HG03442 (cell line): ENCODE measurements around the gene PARN.
"Not testable (repeated sequence)": the region's sequence is repeated elsewhere in the genome, so short reads cannot be mapped to it uniquely, and the experiment has no call there.

ENCODE experiments used
- ATAC-seq: cut with Tn5 transposase; IDR thresholded peaks from one replicate; pipeline ENCODE4 v1.9.1; 2021; ENCODE audit warnings: mild to moderate bottlenecking, moderate library complexity; ENCODE audit not compliant: unreplicated experiment

The PARN gene

DNA sequence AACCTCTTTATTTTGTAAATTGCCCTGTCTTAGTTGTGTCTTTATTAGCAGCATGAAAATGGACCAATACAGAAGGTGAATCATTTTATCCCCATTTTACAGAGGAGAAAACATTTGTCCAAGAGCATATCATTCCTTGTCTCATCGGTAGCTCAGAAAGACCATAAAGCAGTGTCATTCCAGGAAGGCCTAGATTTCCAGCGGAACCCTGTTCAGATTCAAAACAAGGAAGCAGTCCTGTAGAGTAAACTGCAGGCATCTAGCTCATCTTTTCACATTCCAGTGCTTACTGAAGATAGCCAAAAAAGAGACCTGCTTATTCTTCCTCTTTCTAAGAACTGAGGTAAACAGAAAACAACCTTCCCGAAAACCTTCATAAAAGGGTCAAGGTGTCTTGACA lies 54.0 kb downstream of the PARN start:
- ATAC-seq: no peak

DNA sequence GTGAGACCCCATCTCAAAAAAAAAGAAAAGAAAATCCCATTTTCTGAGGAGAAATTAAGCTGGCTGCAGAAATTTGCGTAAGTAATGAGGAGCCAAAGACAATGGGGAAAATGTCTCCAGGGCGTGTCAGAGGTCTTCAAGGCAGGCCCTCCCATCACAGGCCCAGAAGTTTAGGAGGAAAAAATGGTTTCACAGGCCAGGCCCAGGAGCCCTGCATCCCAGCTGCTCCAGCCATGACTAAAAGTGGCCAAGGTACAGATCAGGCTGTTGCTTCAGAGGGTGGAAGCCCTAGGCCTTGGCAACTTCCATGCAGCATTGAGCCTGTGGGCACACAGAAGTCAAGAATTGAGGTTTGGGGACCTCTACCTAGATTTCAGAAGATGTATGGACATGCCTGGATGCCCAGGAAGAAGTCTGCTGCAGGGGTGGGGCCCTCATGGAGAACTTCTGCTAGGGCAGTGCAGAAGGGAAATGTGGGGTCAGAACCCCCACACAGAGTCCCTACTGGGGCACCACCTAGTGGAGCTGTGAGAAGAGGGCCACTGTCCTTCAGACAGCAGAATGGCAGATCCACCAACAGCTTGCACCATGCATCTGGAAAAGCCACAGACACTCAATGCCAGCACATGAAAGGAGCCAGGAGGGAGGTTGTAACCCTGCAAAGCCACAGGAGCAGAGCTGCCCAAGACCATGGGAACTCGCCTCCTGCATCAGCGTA lies 55.2 kb downstream of the PARN start:
- not testable (repeated sequence) for ATAC-seq

DNA sequence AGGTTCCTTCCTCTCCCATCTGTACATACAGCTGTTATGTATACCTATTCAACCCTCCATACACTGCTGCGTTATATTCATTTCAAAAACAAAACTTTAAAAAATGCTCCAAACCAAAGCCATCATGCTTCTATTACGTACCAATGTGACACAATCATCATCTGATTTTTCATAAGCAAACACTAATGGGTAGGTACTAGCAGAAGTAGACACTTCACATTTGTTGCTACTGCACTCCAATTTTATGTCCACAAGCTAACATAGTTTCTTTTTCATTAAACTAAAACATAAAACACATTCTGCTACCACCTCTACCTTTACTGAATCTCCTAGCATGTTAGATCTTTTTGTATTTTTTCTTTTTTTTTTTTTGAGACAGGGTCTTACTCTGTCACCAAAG lies 57.5 kb downstream of the PARN start:
- ATAC-seq: no peak

DNA sequence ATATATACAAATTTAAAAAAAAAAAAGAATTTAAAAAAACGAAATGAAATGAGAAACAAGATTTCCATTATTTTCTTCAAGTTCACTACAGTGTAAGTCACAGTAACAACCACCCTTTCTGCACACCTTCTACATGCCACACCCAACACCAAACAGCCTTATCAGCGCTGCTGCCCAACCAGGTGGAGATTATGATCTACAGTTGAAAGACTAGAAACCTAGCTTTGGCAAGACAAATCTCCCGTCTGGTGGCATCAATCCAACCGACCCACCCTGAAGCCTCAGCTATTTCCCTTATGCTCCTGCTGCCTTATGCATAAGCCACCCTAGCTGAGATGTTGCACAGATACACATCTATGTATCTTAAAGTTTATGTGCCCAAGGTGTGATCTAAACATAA lies 60.8 kb downstream of the PARN start:
- no peak for ATAC-seq

DNA sequence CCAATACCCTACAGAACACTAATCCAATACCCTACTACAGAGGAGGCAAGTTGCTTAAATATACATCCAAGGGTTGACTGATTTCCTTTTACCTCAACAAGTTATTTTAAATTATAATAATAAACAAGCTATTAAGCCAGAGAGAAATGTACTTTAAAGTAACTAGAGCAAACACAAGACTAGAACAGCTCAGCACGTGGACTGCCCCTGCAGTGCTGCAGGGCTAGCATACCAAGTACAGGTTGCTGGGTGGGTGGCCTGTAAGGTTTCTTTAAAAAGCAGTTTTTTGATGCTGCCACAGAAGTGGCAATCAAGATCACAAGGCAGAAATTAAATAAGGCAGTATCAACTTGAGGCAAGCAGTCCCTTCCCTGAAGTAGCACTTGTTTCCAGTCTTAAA lies 63.5 kb downstream of the PARN start:
- ATAC-seq: no peak

DNA sequence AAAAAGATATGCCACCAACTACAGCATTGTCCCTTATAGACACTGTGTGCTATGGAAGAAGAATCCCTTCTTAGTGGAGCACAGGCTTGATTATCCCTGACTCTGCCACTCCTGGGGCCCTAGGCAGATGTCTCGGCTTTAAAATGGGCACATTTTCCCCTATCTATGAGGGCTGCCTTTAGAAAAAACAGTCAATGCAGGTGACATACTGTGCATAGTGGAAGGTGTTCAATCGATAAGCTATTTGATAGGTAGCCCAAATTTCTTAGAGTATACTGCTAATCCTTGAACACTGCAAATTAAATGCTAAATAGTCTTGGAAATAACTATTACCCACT lies 64.4 kb downstream of the PARN start:
- ATAC-seq: no peak

DNA sequence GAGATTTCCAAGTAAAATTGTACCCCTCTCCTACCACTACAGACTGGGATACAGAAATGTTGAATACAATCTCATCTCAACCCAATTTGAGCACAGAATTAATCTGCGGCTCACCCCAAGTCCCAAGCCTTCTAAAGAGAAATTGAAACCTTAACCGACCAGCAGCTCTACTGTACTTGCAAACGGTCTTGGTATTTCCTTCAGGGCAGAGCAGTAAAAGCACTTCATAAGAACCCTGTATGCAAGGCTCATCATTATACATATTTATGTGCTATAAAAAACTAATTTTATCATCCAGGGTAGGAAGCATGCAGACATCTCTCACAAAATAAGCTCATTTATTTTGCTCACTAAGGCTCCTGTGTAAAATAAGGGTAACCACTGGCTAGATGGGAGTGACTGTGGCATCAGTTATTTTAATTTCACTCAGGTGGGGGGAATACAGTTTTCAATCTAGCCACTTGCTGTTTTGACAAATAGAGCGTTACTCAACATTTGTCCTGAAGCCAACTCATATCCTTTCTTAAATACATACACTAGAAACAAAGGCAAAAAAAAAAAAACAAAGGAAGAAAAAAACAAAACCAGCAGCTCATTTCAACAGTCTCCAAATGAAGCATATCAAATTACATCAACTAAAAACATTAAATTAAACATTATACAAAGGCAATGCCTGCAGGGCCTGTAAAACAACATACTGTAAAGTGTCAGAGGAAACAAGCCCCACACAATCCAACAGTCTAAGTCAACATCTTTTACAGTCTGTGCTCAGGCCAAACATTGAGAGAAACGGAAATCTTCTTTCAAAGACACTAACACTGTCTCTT lies 65.0 kb downstream of the PARN start:
- ATAC-seq: no peak

DNA sequence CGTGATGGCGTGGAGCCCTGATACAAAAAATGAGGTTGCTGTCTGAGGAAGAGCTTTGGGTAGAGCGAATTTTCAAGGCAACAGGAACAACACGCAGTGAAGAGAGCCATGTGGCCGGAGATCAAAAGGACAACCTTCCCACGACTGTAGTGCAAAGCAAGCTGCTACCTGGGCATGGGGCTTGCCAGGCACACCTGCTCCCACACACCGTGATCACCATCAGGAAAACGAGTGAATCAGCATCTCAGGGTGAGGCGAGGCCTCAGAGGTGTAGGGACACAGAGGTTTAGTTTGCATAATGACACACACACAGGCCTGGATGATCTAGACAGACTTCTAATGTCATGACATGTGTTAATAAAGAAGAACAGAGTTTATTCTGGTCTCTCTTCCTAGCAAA lies 65.7 kb downstream of the PARN start:
- ATAC-seq: no peak

DNA sequence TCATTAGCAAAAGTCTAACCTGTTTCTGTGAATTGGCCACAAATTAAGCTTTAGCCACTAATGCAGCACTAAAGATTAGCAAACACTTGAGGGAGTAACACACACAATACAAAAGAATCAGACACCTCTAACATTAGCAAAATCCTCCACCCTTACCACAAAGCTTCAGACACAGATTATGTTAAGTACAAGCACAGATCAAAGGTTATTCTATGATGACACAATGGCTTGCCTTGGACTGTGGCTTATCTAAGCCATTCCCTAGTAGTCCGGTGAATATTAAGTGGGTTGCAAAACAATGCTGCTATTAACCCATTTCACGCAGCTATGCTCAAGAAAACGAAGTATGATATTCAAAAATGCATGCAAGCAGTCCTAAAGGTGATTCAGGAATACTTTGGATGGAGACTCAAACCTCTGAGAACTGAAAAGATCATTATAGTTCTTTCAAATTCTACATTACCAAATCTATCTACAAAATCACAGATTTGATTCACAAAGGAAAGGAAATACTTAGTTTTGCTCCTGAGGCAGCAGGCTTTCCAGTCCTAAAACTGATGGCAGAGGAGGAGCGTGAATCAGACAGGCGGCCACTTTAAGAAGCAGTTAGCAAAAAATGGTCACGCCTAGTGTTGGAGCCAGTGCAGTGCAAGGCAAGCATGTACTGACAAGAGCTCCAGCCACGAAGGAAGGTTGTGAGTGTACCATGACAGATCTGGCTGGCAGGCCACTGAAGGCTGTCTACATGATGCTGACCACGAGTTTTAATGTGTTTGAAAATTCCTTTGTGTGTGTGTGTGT lies 67.2 kb downstream of the PARN start:
- ATAC-seq: no peak

DNA sequence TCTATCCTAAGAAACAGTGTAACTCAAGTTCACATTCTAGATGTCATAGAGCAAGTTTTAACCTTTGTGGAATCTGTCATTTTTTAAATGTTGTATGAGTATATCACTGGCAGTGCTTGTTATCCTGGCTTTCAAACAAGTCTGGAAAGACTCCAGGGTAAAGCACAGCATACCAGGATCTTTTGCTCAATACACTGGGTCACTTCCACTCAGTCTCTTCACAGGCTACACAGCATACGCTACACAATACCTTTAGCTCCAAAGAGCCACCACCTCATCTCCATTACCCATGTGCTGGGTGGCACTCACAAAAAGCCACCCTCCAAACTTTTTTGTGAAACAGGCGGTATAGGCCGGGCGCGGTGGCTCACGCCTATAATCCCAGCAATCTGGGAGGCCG lies 69.5 kb downstream of the PARN start:
- ATAC-seq: no peak

DNA sequence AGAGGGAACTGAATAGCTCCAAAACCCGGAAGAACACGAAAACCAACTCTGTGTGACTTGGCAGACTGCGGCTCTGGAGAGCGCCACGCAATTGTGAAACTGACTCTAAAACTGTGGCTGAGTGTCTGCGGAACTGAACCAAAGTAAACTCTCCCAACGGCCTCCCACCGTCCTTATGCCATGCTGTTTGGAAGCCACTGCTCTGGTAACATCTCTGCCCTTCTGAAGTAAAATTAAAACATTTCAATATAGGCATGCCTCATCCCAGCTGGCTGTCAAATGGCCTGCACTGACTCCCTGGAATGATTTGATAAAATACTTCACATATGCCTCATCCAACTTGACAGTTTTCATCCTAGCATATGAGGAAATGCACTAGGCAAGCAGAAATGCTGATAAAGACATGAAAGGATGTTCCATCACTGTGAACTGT lies 70.2 kb downstream of the PARN start:
- no peak for ATAC-seq

DNA sequence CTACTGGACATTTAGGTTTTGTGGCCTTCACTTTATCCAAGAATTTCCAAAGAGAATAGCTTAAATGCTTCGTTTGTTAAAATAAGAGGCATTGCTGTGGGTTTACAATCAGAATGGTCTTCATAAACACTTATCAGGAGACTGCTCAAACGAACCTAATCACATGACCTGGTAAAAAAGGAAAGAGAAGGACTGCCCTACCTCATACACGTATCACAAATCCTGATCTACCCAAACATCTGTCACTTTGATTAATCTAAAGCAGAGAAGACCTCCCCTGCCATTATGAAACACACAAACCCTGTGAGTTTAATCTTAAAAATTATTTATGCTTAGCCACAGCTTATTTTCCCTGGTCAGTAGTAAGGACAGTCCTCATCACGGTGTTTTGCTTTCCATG lies 76.6 kb downstream of the PARN start:
- ATAC-seq: no peak

DNA sequence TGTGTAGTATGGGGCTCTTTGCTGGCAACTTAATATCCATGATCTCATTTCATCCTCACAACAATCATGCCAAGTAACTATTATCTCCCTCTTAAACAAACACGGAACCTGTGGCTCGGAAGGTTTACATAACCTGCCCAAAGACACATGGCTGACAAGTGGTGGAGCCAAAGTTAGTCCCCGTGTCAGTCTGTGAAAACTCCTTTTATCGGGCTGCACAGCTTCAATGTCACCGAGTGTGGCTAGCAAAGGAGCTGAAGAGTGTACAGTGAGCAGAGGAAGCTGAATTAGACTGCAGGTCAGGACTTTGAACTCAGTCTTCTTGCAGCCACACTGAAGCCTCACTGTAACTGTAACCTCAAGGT lies 80.3 kb downstream of the PARN start:
- ATAC-seq: no peak

DNA sequence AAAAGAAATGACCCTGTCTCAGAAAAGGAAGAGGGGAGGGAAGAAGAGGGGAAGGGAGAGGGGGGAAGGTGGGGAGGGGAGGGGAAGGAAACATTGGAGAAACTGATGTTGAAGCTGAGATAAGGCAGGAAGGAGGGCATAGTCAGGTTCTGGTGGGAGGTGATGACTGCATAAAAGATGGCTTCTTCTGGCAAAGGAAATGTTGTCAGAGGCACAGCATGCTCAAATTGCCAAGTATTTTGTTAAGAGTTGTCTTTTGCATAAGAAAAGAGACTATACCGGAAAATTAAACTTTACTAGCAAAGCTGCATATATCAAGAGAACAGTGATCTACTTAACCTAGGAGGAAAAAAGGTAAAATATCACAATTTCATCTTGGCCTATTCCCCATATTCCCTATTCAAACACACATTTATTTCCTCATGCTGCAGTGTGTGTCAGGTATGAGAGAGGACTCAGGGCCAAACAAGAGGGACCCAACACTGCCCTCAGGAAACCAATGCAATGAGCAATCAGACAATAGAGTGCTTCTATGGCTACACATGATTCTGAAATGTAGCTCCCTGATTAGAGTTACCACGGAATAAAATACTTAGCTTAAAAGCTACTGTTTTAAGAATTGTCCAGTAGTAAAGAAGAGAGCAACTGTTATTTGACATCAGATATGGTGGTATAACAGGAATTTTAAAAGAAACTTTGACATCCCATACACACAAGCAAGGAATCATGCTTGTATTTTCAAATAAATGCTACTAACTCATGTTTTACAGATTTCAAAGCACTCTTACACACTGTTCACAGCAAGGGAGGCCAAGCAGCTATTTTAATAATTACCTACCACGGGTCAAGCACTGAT lies 80.9 kb downstream of the PARN start:
- ATAC-seq: no peak

DNA sequence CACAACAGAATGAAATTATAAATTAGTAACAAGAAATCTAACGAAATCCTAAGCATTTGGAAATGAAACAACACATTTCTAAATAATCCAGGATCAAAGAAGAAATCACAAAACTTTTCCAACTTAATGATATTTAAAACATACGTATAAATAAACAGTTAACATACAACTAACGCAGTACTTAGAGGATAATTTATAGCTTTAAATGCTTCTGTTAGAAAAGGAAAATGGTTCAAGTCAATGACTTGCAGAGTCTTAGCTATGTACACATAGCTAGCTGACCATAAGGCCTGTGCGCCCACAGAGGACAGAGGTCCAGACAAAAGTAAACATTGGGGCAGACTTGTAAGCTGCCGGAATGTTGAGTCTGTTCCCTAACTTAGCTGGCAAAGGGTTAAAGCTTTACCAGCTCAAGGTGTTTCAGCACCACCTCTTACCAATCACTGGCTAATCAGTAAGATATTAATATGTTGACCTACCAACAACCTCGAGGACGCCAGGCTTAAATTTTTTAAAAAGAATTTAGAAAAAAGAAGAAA lies 84.6 kb downstream of the PARN start:
- no peak for ATAC-seq

DNA sequence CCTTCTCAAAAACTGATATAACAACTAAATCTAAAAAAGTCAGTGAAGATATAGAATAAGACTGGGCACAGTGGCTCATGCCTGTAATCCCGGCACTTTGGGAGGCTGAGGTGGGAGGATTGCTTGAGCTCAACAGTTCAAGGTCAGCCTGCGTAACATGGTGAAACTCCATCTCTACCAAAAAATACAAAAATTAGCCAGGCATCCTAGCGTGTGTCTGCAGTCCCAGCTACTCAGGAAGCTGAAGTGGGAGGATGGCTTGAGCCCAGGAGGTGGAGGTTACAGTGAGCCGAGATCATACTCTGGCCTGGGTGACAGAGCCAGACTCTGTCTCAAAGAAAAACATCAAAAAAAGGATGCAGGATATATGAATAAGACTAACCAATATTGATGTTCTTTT lies 85.2 kb downstream of the PARN start:
- not testable (repeated sequence) for ATAC-seq

DNA sequence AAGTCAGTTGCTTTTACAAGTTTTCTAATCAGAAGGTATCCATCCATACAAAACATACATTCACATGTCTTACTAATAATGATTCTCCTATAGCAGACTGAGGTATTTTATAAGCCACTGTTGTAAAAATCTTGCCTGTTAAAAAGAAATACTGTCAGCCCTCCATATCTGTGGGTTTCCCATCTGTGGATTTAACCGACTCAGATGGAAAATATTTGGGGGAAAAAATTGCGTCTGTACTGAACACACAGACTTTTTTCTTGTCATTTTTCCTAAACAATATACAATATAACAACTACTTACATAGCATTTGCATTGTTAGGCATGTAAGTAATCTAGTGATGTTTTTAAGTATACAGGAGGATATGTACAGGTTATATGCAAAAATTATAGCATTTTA lies 90.4 kb downstream of the PARN start:
- no peak for ATAC-seq

DNA sequence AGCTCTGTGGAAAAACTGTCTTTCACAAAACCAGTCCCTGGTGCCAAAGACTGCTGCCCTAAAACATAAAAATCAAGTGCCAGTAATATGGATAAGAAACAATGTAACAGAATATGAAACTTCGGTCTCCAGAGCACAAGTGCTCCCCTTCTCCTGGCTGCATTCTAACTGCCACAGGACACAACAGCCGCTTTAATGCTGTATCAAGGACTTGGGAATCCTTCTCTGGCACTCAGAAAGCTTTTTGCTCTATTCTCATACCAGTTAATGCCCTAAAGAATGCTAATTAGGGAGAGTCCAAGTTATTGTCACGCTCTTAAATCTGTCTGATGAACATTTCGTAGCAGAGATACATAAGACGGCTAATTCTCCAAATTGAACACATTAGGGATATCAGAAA lies 90.9 kb downstream of the PARN start:
- ATAC-seq: no peak

DNA sequence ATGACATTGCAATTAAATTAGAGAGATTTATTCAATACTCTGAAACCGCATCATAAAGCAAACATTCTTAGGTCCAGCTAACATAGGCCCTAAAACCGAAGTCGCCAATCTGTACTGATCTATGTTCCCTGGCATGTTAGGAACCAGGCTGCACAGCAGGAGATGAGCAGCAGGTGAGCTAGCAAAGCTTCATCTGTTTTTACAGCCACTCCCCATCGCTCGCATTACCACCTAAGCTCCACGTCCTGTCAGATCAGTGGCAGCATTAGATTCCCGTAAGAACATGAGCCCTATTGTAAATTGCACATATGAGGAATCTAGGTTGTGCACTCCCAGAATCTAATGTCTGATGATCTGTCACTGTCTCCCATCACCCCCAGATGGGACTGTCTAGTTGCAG lies 91.5 kb downstream of the PARN start:
- no peak for ATAC-seq

DNA sequence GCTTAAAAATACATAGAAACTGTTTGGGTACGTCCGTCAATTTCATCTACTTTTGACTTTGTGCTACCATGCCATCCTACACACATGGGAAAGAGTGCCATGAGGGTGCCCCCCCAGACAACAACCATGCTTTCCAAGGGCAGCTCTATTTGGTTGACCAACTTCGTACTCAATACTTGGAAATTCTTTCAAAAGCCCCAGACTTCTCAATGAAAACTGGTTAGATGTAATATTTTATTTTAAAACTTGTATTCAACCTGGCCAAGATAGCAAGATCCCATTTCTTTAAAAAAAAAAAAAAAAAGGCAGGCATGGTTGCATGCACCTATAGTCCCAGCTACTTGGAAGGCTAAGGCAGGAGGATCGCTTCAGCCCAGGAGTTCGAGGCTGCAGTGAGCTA lies 98.4 kb downstream of the PARN start:
- no peak for ATAC-seq

DNA sequence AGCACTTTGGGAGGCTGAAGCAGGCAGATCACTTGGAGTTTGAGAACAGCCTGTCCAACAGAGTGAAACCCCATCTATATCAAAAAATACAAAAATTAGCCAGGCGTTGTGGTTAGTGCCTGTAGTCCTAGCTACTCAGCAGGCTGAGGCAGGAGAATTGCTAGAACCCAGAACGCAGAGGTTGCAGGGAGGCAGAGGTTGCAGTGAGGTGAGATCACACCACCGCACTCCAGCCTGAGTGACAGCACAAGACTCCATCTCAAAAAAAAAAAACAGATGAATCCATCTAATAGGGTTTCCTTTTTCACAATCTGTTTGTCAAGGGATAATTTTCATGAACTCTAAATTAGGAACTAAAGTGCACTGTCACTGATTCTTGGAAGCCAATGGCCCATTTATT lies 99.0 kb downstream of the PARN start:
- no peak for ATAC-seq
